OCI-LY7 (cell line): ENCODE measurements around the gene CTNNA2. TPM values are rescaled to one million over a fixed set of nuclear protein-coding genes. Genes with fewer than 3 reads are reported as not detected.

ENCODE experiments used
- BruUV-seq: library from RNA; stranded (reverse); fragments of 400-500 nt; replicated peaks from 2 replicates; lab custom pipeline; 2021; lab: Mats Ljungman, UMichigan
- CTCF ChIA-PET: fragments of 300-600 bp; sonication (Branson Sonifier 250); formaldehyde crosslinking; loops from one replicate; lab custom pipeline; 2022; ENCODE audit warnings: antibody characterized with exemption; ENCODE audit not compliant: unreplicated experiment; lab: Charles Lee
- POLR2A ChIA-PET: fragments of 300-600 bp; sonication (Branson Sonifier 250); formaldehyde crosslinking; loops from one replicate; lab custom pipeline; 2022; ENCODE audit warnings: antibody characterized with exemption; lab: Charles Lee
- DNase-seq: peaks from one replicate; pipeline ENCODE4 v3.0.0-alpha.2; 2015; ENCODE audit warnings: low spot score
- H2AFZ ChIP-seq: fragments of 200-600 bp; sonication (generic), shearing (Covaris generic); 2 replicates; pipeline ENCODE4 v1.6.1; 2014; ENCODE audit warnings: mild to moderate bottlenecking, antibody characterized with exemption, low read length, moderate library complexity
- H3K27ac ChIP-seq: fragments of 200-600 bp; sonication (generic); 2 replicates; pipeline ENCODE4 v1.5.1; 2014; ENCODE audit warnings: mixed run types, low read depth, mild to moderate bottlenecking, moderate library complexity, low read length, inconsistent platforms; ENCODE audit not compliant: poor library complexity, severe bottlenecking
- H3K36me3 ChIP-seq: fragments of 200-600 bp; sonication (generic); 2 replicates; pipeline ENCODE4 v1.6.1; 2014; ENCODE audit warnings: mild to moderate bottlenecking, antibody characterized with exemption, low read length, moderate library complexity, mixed read lengths; ENCODE audit not compliant: insufficient read depth
- H3K4me1 ChIP-seq: fragments of 200-600 bp; sonication (generic); 2 replicates; pipeline ENCODE4 v1.5.1; 2014; ENCODE audit warnings: mild to moderate bottlenecking, low read length; ENCODE audit not compliant: insufficient read depth, poor library complexity, severe bottlenecking
- H3K4me2 ChIP-seq: fragments of 200-600 bp; sonication (generic); 2 replicates; pipeline ENCODE4 v1.6.1; 2014; ENCODE audit warnings: mild to moderate bottlenecking, low read length
- H3K4me3 ChIP-seq: fragments of 200-600 bp; sonication (generic); 2 replicates; pipeline ENCODE4 v1.5.1; 2014; ENCODE audit warnings: mild to moderate bottlenecking, low read depth, low read length; ENCODE audit not compliant: poor library complexity, severe bottlenecking
- H3K79me2 ChIP-seq: fragments of 200-600 bp; sonication (generic); 2 replicates; pipeline ENCODE4 v1.6.1; 2016; ENCODE audit warnings: low read depth, mild to moderate bottlenecking, low read length, moderate library complexity, mixed read lengths; ENCODE audit not compliant: insufficient read depth
- H3K9me2 ChIP-seq: fragments of 200-600 bp; sonication (generic); 2 replicates; pipeline ENCODE4 v1.6.1; 2016; ENCODE audit warnings: mild to moderate bottlenecking, low read length, mixed read lengths; ENCODE audit not compliant: insufficient read depth
- H3K9me3 ChIP-seq: fragments of 200-600 bp; sonication (generic); 2 replicates; pipeline ENCODE4 v1.6.1; 2014; ENCODE audit warnings: mild to moderate bottlenecking, mixed run types, low read length, mixed read lengths
- H4K20me1 ChIP-seq: fragments of 200-600 bp; sonication (generic); 2 replicates; pipeline ENCODE4 v1.6.1; 2014; ENCODE audit warnings: mild to moderate bottlenecking, antibody characterized with exemption, low read length, moderate library complexity, mixed read lengths; ENCODE audit not compliant: insufficient read depth
- EZH2phosphoT487 ChIP-seq: fragments of 200-600 bp; sonication (generic); IDR thresholded peaks from 2 replicates; pipeline ENCODE4 v1.6.1; 2018; ENCODE audit warnings: low read depth, borderline replicate concordance, mild to moderate bottlenecking, mixed run types, antibody characterized with exemption, low read length, moderate library complexity, mixed read lengths
- intact Hi-C: fragments of 100-400 bp; cut with micrococcal nuclease; formaldehyde crosslinking; loops from one replicate; pipeline ENCODE4 v1.10.0; 2022; ENCODE audit not compliant: unreplicated experiment
- total RNA-seq, 2 experiments: library from RNA; depleted of rRNA in 1 of 2; stranded (reverse); fragments of >200 nt in 1 of 2; shearing (Covaris generic) in 1 of 2; gene quantifications; 2 replicates each; pipeline ENCODE4 v1.2.3, GENCODE V29; 2014 to 2022
- TF ChIP-seq, protein P1 (sequence below): fragments of 200-600 bp; sonication (generic); conservative IDR thresholded peaks from 2 replicates; pipeline ENCODE4 v1.5.1; 2014; ENCODE audit warnings: mild to moderate bottlenecking, antibody characterized with exemption, low read length, moderate library complexity, mixed read lengths

Gene CTNNA2
- total RNA-seq, 2 experiments from 2014 or later: 0.19 to 2.7 TPM

DNA sequence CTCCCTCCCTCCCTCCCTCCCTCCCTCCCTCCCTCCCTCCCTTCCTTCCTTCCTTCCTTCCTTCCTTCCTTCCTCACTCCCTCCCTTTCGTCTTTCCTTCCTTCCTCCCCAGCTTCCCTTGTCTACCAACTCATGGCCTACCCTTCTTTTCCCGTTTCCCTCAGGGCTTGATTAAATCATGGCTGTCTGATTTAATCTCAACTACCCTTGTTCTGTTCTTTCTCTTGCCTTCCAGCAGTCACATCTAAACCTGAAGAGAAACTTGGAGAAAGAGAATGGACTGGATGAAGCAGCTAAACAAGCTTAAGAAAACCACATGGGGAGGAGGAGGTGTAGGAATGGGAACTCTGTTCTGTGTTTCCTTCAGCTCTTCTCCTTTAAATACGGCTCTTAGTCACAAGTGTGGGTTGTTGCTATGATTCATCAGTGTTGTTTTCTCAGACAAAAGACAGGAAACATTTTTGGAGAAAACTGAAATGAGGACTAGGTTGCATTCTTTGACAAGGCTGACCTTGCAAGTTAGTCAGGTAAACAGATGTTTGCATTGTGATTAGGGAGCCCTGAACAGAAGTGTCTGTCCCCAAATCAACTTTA is 613.8 kb downstream of the CTNNA2 start:
- H3K4me2 ChIP-seq: no peak overlapping the region
- no peak overlapping the region for H3K27ac ChIP-seq
- ChIA-PET POLR2A (no interaction called here), CTCF (no interaction called here)
- no peak for DNase-seq
- no peaks in the 10 kb centered on the region for H3K4me1 ChIP-seq
- H3K9me2 ChIP-seq: no peaks in the 10 kb centered on the region
- H3K9me3 ChIP-seq: no peaks in the 10 kb centered on the region
- TF ChIP-seq, protein P1, sequence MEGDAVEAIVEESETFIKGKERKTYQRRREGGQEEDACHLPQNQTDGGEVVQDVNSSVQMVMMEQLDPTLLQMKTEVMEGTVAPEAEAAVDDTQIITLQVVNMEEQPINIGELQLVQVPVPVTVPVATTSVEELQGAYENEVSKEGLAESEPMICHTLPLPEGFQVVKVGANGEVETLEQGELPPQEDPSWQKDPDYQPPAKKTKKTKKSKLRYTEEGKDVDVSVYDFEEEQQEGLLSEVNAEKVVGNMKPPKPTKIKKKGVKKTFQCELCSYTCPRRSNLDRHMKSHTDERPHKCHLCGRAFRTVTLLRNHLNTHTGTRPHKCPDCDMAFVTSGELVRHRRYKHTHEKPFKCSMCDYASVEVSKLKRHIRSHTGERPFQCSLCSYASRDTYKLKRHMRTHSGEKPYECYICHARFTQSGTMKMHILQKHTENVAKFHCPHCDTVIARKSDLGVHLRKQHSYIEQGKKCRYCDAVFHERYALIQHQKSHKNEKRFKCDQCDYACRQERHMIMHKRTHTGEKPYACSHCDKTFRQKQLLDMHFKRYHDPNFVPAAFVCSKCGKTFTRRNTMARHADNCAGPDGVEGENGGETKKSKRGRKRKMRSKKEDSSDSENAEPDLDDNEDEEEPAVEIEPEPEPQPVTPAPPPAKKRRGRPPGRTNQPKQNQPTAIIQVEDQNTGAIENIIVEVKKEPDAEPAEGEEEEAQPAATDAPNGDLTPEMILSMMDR: no peak
- no peak for TF ChIP-seq EZH2phosphoT487
- no peaks in the 10 kb centered on the region for H3K79me2 ChIP-seq
- no TSS peak for BruUV-seq
- no peaks in the 10 kb centered on the region for H3K36me3 ChIP-seq
- H4K20me1 ChIP-seq: no peaks in the 10 kb centered on the region
- H2AFZ ChIP-seq: no peak overlapping the region
- no peak overlapping the region for H3K4me3 ChIP-seq
- intact Hi-C loops: no loop called here

DNA sequence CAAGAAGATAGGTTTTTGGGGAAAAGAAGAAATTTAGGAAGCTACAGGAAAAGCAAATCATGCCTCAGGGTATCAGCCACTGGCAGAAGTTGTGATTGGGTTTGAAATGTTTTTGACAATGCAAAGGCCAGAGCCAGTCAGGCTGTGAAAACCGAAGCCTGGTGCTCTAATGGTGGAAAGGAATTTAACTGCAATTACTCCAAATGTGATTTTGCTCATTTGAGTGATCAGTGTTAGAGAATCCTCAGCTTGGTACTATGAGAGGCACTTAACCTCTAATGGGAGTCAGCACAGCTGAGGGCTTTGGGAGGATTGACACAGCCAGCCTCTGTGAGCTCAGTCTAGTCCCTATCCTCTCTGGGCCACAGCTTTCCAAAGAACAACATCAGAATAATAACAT is 615.2 kb downstream of the CTNNA2 start:
- no peaks in the 10 kb centered on the region for H3K4me1 ChIP-seq
- no peak overlapping the region for H3K4me2 ChIP-seq
- TF ChIP-seq, protein P1: no peak
- no peak for TF ChIP-seq EZH2phosphoT487
- POLR2A ChIA-PET: interaction anchor here (0.6 kb wide), 1 partner anchor 606 kb away, joined by 3 read pairs; no protein-coding TSS in a partner anchor
- H4K20me1 ChIP-seq: no peaks in the 10 kb centered on the region
- no peaks in the 10 kb centered on the region for H3K79me2 ChIP-seq
- no peaks in the 10 kb centered on the region for H3K9me3 ChIP-seq
- intact Hi-C loops: no loop called here
- H2AFZ ChIP-seq: no peak overlapping the region
- no peaks in the 10 kb centered on the region for H3K9me2 ChIP-seq
- CTCF ChIA-PET: no interaction called here
- no peak overlapping the region for H3K27ac ChIP-seq
- no peak for DNase-seq
- no peaks in the 10 kb centered on the region for H3K36me3 ChIP-seq
- no TSS peak for BruUV-seq
- H3K4me3 ChIP-seq: no peak overlapping the region

DNA sequence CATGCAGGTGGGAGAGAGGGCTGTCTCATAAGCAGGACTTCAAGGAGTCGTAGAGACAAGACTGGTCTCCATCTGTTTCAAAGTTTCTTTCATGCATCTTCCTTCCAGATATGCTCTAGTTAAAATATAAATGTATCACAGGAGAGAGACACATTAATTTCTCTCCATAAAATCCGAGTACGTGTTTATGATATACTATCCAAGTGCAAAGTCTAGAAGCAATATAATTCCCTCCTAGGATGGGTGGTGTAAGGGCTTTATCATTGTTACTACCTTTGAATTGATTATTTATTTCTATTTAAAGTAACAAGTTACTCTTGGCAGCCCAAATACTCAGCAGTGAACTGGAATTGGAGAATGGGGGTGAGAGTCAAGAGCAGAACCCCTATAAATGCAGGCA is 619.4 kb downstream of the CTNNA2 start:
- no peaks in the 10 kb centered on the region for H4K20me1 ChIP-seq
- DNase-seq: no peak
- ChIA-PET POLR2A (no interaction called here), CTCF (no interaction called here)
- H3K4me1 ChIP-seq: no peaks in the 10 kb centered on the region
- H3K4me3 ChIP-seq: no peak overlapping the region
- H3K36me3 ChIP-seq: no peaks in the 10 kb centered on the region
- H3K9me2 ChIP-seq: no peaks in the 10 kb centered on the region
- no peak for TF ChIP-seq EZH2phosphoT487
- TF ChIP-seq, protein P1: no peak
- H2AFZ ChIP-seq: no peak overlapping the region
- H3K79me2 ChIP-seq: no peaks in the 10 kb centered on the region
- no peak overlapping the region for H3K4me2 ChIP-seq
- no peaks in the 10 kb centered on the region for H3K9me3 ChIP-seq
- H3K27ac ChIP-seq: no peak overlapping the region
- BruUV-seq: no TSS peak
- intact Hi-C loops: no loop called here
